ENCODE data around the gene AGAP1. TPM values are rescaled to one million over a fixed set of nuclear protein-coding genes. Genes with fewer than 3 reads are reported as not detected.

The AGAP1 gene
- total RNA-seq, 2 experiments from 2014 or later, result 2.4 to 4.5 TPM

GRCh38 chr2:235544689-235544969, 50.8 kb downstream of the AGAP1 start:
- Mint-ChIP-seq H3K9me3 (no peaks in the 10 kb centered on the region), H3K4me1 (no peaks in the 10 kb centered on the region), H3K36me3 (no peaks in the 10 kb centered on the region), H3K27me3 (no peaks in the 10 kb centered on the region), H3K27ac (no peak overlapping the region), H3K4me3 (no peak overlapping the region)
- DNase-seq (no peak), ATAC-seq (ENCODE audit: low read depth) (no peak)
- POLR2A ChIA-PET, result no interaction called here

DNA sequence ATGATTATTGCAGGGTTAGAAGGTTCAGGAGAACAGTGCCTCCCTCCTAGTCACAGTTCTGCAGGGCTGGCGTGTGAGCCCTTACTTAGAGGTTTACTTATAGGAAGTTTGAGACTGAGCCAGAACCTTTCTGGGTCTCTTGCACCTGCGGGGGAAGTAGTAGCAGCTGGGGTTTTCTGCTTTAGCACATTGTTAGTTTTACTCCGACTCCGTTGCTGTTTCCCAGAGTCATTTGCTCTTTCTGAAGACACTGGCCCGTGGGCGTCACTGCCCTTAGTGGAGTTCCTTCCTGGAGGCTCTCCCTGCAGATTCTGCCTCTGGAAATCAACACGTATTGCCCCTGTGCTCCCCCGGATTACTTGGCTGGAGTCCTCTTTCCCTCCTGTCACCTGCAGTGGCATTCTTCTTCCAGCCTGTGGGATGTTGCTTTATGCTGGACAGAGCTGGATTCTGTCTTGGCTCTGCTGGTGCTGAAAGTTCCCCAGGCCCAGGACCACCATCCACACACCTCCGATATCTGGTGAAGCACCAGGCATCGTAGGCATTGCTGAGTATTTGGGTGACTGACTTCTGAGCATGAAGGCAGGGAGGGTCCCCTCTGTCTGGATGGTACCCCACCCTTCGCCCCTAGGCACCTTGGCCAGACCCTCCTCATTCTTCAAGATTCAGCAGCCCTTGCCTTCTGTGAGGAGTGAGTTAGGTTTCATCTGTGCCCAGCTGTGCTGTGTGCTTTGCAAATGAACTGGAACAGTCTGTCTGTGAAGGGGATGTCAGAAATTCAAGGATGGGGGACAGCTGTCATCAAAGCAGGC, 51.7 kb downstream of the AGAP1 start:
- no peak for DNase-seq
- H3K4me3 Mint-ChIP-seq, result no peak overlapping the region
- H3K36me3 Mint-ChIP-seq, result no peaks in the 10 kb centered on the region
- no peak overlapping the region for H3K27ac Mint-ChIP-seq
- no peak for ATAC-seq (ENCODE audit: low read depth)
- POLR2A ChIA-PET, result no interaction called here
- no peaks in the 10 kb centered on the region for H3K27me3 Mint-ChIP-seq
- H3K9me3 Mint-ChIP-seq, result no peaks in the 10 kb centered on the region
- H3K4me1 Mint-ChIP-seq, result no peaks in the 10 kb centered on the region

DNA sequence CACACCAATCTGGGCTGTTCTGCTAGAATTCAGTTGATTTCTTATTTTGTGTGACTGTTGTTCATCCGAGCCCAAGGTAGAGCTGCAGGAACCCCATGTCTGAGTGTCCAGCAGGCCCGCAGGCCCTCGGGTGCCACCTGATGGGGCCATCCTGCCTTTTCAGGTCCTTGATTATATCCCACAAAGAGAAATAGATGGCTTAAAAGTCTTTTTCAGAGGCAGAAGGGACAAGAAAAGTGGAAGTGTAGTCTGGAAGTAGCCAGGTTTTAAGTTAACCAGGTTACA, 52.2 kb downstream of the AGAP1 start:
- ATAC-seq (ENCODE audit: low read depth) (no peak), DNase-seq (no peak)
- H3K27me3 Mint-ChIP-seq, result no peaks in the 10 kb centered on the region
- no peaks in the 10 kb centered on the region for H3K4me1 Mint-ChIP-seq
- H3K9me3 Mint-ChIP-seq, result no peaks in the 10 kb centered on the region
- no peaks in the 10 kb centered on the region for H3K36me3 Mint-ChIP-seq
- POLR2A ChIA-PET, result no interaction called here
- no peak overlapping the region for H3K27ac Mint-ChIP-seq
- no peak overlapping the region for H3K4me3 Mint-ChIP-seq

- no peaks in the 10 kb centered on the region for H3K9me3 Mint-ChIP-seq
- no peak for DNase-seq
- H3K36me3 Mint-ChIP-seq, result no peaks in the 10 kb centered on the region
- H3K4me3 Mint-ChIP-seq, result no peak overlapping the region
- POLR2A ChIA-PET, result no interaction called here
- H3K4me1 Mint-ChIP-seq, result no peaks in the 10 kb centered on the region
- ATAC-seq (ENCODE audit: low read depth), result no peak
- H3K27ac Mint-ChIP-seq, result no peak overlapping the region
- no peaks in the 10 kb centered on the region for H3K27me3 Mint-ChIP-seq
These were observed 52.6 kb downstream of the AGAP1 start for GRCh38 chr2:235546436-235546835.

DNA sequence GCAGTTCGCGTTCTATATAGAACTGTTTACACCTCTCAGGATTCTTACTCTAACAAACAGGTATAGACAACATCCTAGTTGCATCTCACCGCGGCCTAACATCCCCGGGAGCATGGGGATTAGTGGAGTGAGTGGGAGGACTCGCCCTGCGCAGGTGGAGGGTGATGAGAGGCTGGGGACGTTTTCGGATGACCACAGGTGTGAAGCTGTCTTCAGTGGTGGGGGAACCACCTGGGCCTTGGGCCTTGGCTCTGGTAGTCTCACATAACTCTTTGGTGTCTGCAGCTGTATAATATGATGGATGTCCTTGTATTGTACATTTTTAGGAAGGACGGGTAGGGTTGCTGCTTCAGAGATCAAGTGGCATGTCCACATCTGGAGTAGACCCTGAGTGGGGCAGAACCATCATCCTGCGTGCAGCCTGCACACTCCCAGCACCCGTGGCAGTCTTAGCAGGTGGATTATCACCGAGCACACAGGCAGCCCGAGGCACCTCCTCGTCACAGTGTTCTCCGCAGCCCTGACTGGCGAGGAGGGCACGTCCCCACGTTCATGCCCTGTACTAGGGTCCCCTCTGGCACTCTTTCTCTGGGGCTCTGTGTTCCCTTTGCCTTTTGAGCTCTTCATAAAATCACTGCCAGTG, 56.0 kb downstream of the AGAP1 start:
- Mint-ChIP-seq H3K27ac (no peak overlapping the region), H3K36me3 (no peaks in the 10 kb centered on the region), H3K4me3 (no peak overlapping the region), H3K9me3 (no peaks in the 10 kb centered on the region), H3K27me3 (peaks cover 7% of the 10 kb centered on the region), H3K4me1 (no peaks in the 10 kb centered on the region)
- ATAC-seq (ENCODE audit: low read depth), result no peak
- no peak for DNase-seq
- POLR2A ChIA-PET, result no interaction called here

- no peaks in the 10 kb centered on the region for H3K36me3 Mint-ChIP-seq
- POLR2A ChIA-PET, result no interaction called here
- H3K27me3 Mint-ChIP-seq, result peaks cover 7% of the 10 kb centered on the region
- no peaks in the 10 kb centered on the region for H3K4me1 Mint-ChIP-seq
- no peak for ATAC-seq (ENCODE audit: low read depth)
- H3K9me3 Mint-ChIP-seq, result no peaks in the 10 kb centered on the region
- no peak for DNase-seq
- no peak overlapping the region for H3K27ac Mint-ChIP-seq
- no peak overlapping the region for H3K4me3 Mint-ChIP-seq
These were observed 56.5 kb downstream of the AGAP1 start for GRCh38 chr2:235550378-235550760.

- Mint-ChIP-seq H3K27me3 (peaks cover 7% of the 10 kb centered on the region), H3K27ac (no peak overlapping the region)
These were observed 57.1 kb downstream of the AGAP1 start for GRCh38 chr2:235550946-235551345.

DNA sequence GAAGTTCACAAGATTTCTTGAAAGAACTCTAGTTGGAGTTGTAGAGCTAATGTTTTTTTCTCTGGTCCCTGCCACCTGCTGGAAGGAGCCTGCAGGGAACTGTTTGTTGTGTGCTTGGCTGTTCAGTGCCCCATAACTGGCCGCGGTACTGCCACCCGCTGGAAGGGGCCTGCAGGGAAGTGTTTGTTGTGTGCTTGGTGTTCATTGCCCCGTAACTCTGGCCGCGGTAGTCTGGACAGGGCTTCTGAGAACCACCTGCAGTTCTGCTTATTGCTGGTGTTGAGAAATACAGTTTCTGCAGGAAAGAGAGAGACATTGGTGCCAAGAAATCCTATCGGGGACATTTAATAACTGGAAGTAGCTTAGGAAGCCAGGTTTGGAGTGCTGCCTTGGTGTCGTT, 58.1 kb downstream of the AGAP1 start:
- DNase-seq (no peak), ATAC-seq (ENCODE audit: low read depth) (no peak)
- no peaks in the 10 kb centered on the region for H3K36me3 Mint-ChIP-seq
- no peaks in the 10 kb centered on the region for H3K9me3 Mint-ChIP-seq
- H3K27ac Mint-ChIP-seq, result no peak overlapping the region
- H3K4me1 Mint-ChIP-seq, result no peaks in the 10 kb centered on the region
- POLR2A ChIA-PET, result no interaction called here
- H3K27me3 Mint-ChIP-seq, result peaks cover 7% of the 10 kb centered on the region
- H3K4me3 Mint-ChIP-seq, result no peak overlapping the region

More at GRCh38 chr2:235550946-235551345, 57.1 kb downstream of the AGAP1 start:
- ATAC-seq (ENCODE audit: low read depth) (no peak), DNase-seq (no peak)
- no peaks in the 10 kb centered on the region for H3K9me3 Mint-ChIP-seq
- no peaks in the 10 kb centered on the region for H3K4me1 Mint-ChIP-seq
- no peaks in the 10 kb centered on the region for H3K36me3 Mint-ChIP-seq
- POLR2A ChIA-PET, result no interaction called here
- H3K4me3 Mint-ChIP-seq, result no peak overlapping the region

- no peaks in the 10 kb centered on the region for H3K36me3 Mint-ChIP-seq
- H3K27me3 Mint-ChIP-seq, result peaks cover 7% of the 10 kb centered on the region
- ATAC-seq (ENCODE audit: low read depth) (no peak), DNase-seq (no peak)
- no peak overlapping the region for H3K27ac Mint-ChIP-seq
- no peak overlapping the region for H3K4me3 Mint-ChIP-seq
- POLR2A ChIA-PET, result no interaction called here
- no peaks in the 10 kb centered on the region for H3K4me1 Mint-ChIP-seq
- no peaks in the 10 kb centered on the region for H3K9me3 Mint-ChIP-seq
These were observed 58.8 kb downstream of the AGAP1 start for GRCh38 chr2:235552671-235553070.

DNA sequence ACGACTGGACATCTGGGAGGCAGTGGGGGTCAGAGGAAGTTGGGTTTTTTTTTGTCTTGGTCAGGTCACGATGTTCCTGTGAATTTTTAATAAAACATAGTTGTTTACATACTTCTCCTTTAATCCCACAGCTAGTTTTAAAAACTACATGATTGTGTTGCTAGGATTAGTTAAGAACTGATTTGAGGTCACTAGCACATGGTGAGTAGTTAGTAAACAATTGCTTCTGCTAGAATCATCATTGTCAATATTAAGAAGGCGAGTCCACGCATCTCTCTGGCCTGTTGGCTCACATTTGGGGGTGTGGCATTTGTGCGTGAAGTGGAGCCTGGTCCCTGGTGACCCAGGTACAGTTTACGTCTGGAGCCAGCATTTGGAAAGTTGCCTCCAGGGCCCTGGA, 59.4 kb downstream of the AGAP1 start:
- Mint-ChIP-seq H3K9me3 (no peaks in the 10 kb centered on the region), H3K4me3 (no peak overlapping the region), H3K27ac (no peak overlapping the region), H3K36me3 (no peaks in the 10 kb centered on the region), H3K27me3 (peaks cover 9% of the 10 kb centered on the region), H3K4me1 (no peaks in the 10 kb centered on the region)
- POLR2A ChIA-PET, result no interaction called here
- DNase-seq, result no peak
- no peak for ATAC-seq (ENCODE audit: low read depth)

- no peaks in the 10 kb centered on the region for H3K9me3 Mint-ChIP-seq
- ATAC-seq (ENCODE audit: low read depth), result no peak
- no peak overlapping the region for H3K4me3 Mint-ChIP-seq
- POLR2A ChIA-PET, result no interaction called here
- peaks cover 11% of the 10 kb centered on the region for H3K27me3 Mint-ChIP-seq
- no peak for DNase-seq
- no peak overlapping the region for H3K27ac Mint-ChIP-seq
- H3K36me3 Mint-ChIP-seq, result no peaks in the 10 kb centered on the region
- H3K4me1 Mint-ChIP-seq, result no peaks in the 10 kb centered on the region
These were observed 59.9 kb downstream of the AGAP1 start for GRCh38 chr2:235553696-235554100.

DNA sequence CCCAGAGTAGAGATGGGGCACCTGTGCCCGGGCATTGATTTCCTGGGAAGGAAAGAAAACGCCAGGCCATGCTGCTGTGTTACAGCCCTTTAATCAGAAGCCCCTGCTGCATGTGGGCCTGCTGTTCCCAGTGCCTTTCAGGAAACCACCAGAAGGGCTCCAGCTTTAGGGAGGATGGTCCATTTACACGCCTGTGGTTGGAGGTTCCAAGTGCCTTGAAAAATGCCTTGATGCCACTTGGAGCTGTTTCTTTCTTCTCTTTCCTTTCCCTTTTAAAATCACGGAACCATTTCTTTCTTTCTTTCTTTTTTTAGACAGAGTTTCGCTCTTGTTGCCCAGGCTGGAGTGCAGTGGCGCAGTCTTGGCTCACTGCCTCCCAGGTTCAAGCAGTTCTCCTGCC, 60.5 kb downstream of the AGAP1 start:
- H3K36me3 Mint-ChIP-seq, result no peaks in the 10 kb centered on the region
- no peak for ATAC-seq (ENCODE audit: low read depth)
- DNase-seq, result no peak
- H3K4me1 Mint-ChIP-seq, result no peaks in the 10 kb centered on the region
- H3K27ac Mint-ChIP-seq, result no peak overlapping the region
- no peaks in the 10 kb centered on the region for H3K9me3 Mint-ChIP-seq
- no peak overlapping the region for H3K4me3 Mint-ChIP-seq
- POLR2A ChIA-PET, result no interaction called here
- peaks cover 11% of the 10 kb centered on the region for H3K27me3 Mint-ChIP-seq

- Mint-ChIP-seq H3K27ac (no peak overlapping the region), H3K36me3 (no peaks in the 10 kb centered on the region), H3K4me1 (no peaks in the 10 kb centered on the region), H3K9me3 (no peaks in the 10 kb centered on the region), H3K4me3 (no peak overlapping the region), H3K27me3 (peaks cover 11% of the 10 kb centered on the region)
- no peak for ATAC-seq (ENCODE audit: low read depth)
- POLR2A ChIA-PET, result no interaction called here
- DNase-seq, result no peak
These were observed 61.1 kb downstream of the AGAP1 start for GRCh38 chr2:235554936-235555335.

- Mint-ChIP-seq H3K27me3 (peaks cover 11% of the 10 kb centered on the region), H3K4me3 (no peak overlapping the region), H3K27ac (no peak overlapping the region), H3K36me3 (no peaks in the 10 kb centered on the region), H3K4me1 (no peaks in the 10 kb centered on the region), H3K9me3 (no peaks in the 10 kb centered on the region)
- DNase-seq, result no peak
- no peak for ATAC-seq (ENCODE audit: low read depth)
- POLR2A ChIA-PET, result no interaction called here
These were observed 61.5 kb downstream of the AGAP1 start for GRCh38 chr2:235555371-235555770.

GRCh38 chr2:235556086-235556485, 62.2 kb downstream of the AGAP1 start:
- Mint-ChIP-seq H3K4me1 (no peaks in the 10 kb centered on the region), H3K4me3 (no peak overlapping the region), H3K27me3 (peaks cover 11% of the 10 kb centered on the region), H3K27ac (no peak overlapping the region), H3K36me3 (no peaks in the 10 kb centered on the region), H3K9me3 (no peaks in the 10 kb centered on the region)
- DNase-seq (no peak), ATAC-seq (ENCODE audit: low read depth) (no peak)
- POLR2A ChIA-PET, result no interaction called here
